HepG2 (cell line): ENCODE data around the gene HCRT. TPM values are rescaled to one million over a fixed set of nuclear protein-coding genes. Genes with fewer than 3 reads are reported as not detected.

ENCODE experiments used
- ASH2L ChIP-seq: fragments of 300-600, 200-600 bp; sonication (generic); IDR thresholded peaks from 2 replicates; pipeline ENCODE4 v1.7.0; 2017; ENCODE audit warnings: low read depth, mild to moderate bottlenecking, moderate library complexity, mixed read lengths, low read length; ENCODE audit not compliant: insufficient read length
- E2F1 ChIP-seq: sonication (generic); formaldehyde crosslinking; IDR thresholded peaks from 2 replicates; pipeline ENCODE4 v1.5.0; 2020; ENCODE audit warnings: missing genetic modification reagents
- FOSL2 ChIP-seq: sonication (generic); formaldehyde crosslinking; IDR thresholded peaks from 2 replicates; pipeline ENCODE4 v1.4.0; 2020; ENCODE audit warnings: missing genetic modification reagents
- FOXK2 ChIP-seq: fragments of 450-650 bp; IDR thresholded peaks from 2 replicates; pipeline ENCODE4 v1.6.1; 2016
- FOXO1 ChIP-seq: sonication (generic); formaldehyde crosslinking; IDR thresholded peaks from 2 replicates; pipeline ENCODE4 v1.4.0; 2020; ENCODE audit warnings: missing genetic modification reagents
- ZBTB33 ChIP-seq: sonication (generic); formaldehyde crosslinking; IDR thresholded peaks from 2 replicates; pipeline ENCODE4 v1.4.0; 2020; ENCODE audit warnings: missing genetic modification reagents
- ZBTB43 ChIP-seq: sonication (generic); formaldehyde crosslinking; conservative IDR thresholded peaks from 2 replicates; pipeline ENCODE4 v1.4.0; 2020; ENCODE audit warnings: missing genetic modification reagents
- ZNF431 ChIP-seq: sonication (generic); formaldehyde crosslinking; IDR thresholded peaks from 2 replicates; pipeline ENCODE4 v1.9.0; 2022; ENCODE audit warnings: missing genetic modification reagents, low read depth, mild to moderate bottlenecking, borderline replicate concordance
- polyA plus RNA-seq, 8 experiments: library from polyadenylated mRNA; depleted of rRNA in 3 of 8; stranded (reverse) in 7 of 8; unstranded in 1 of 8; fragments of >200 nt; fragmentation: Illumina TruSeq in 4 of 8; extraction: Trizol in 4 of 8; gene quantifications; 2 replicates each; pipeline versions ENCODE4 v1.2.1 to v1.2.3, GENCODE V29; 2011 to 2016; ENCODE audit warnings: low read depth in 4 of 8, missing spikeins in 1 of 8, mixed read lengths in 1 of 8; ENCODE audit not compliant: insufficient read depth in 1 of 8
- total RNA-seq, 5 experiments: library from RNA; depleted of rRNA; stranded (reverse); fragments of >200 nt; fragmentation: Illumina TruSeq; extraction: Trizol; gene quantifications; 2 replicates each; pipeline ENCODE4 v1.2.3, GENCODE V29; 2016; ENCODE audit warnings: low read depth in 1 of 5
- TF ChIP-seq, protein P1 (sequence below), 2 experiments: sonication (generic) in 1 of 2; formaldehyde crosslinking in 1 of 2; IDR thresholded peaks; 2 replicates each; pipeline versions ENCODE4 v1.5.1 to v1.6.1; 2011 to 2020; ENCODE audit warnings: borderline replicate concordance in 1 of 2, low read depth in 1 of 2, low read length in 1 of 2, mild to moderate bottlenecking in 1 of 2, missing genetic modification reagents in 1 of 2, moderate library complexity in 1 of 2
- TF ChIP-seq, protein P2 (sequence below): sonication (generic); formaldehyde crosslinking; IDR thresholded peaks from 2 replicates; pipeline ENCODE4 v1.9.0; 2021; ENCODE audit warnings: missing genetic modification reagents, borderline replicate concordance
- TF ChIP-seq, protein P3 (sequence below): sonication (generic); formaldehyde crosslinking; IDR thresholded peaks from 2 replicates; pipeline ENCODE4 v1.5.0; 2020; ENCODE audit warnings: mild to moderate bottlenecking, missing genetic modification reagents, moderate library complexity
- TF ChIP-seq, protein P4 (sequence below): sonication (generic); formaldehyde crosslinking; IDR thresholded peaks from 2 replicates; pipeline ENCODE4 v1.4.0; 2020; ENCODE audit warnings: mild to moderate bottlenecking, missing genetic modification reagents

The HCRT gene
- total and polyA plus RNA-seq, 2 of the 13 experiments (the other 11 are each of a cell fraction or from before 2014, with no cell fraction given), result not detected

- TF ChIP-seq, protein P1, sequence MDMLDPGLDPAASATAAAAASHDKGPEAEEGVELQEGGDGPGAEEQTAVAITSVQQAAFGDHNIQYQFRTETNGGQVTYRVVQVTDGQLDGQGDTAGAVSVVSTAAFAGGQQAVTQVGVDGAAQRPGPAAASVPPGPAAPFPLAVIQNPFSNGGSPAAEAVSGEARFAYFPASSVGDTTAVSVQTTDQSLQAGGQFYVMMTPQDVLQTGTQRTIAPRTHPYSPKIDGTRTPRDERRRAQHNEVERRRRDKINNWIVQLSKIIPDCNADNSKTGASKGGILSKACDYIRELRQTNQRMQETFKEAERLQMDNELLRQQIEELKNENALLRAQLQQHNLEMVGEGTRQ (IDR thresholded peaks at IDR 0.05; ENCODE audit: low read depth, low read length), result peak; percentile 24; the same call in 1 of the 2 replicates
- TF ChIP-seq, protein P1 (CRISPR knock-in tag; IDR thresholded peaks at IDR 0.05; ENCODE audit: borderline replicate concordance), result peak; percentile 31; the same call in 1 of the 2 replicates
- no peak for TF ChIP-seq FOXO1 (CRISPR knock-in tag)
- TF ChIP-seq E2F1 (CRISPR knock-in tag), result peak; percentile 53; the same call in 1 of the 2 replicates
- TF ChIP-seq ASH2L, result no peak
- 0 out of 2 replicates have a peak, but pooled peaks have one; percentile 30 for TF ChIP-seq ZBTB33
- TF ChIP-seq ZBTB43 (CRISPR knock-in tag), result no peak
- TF ChIP-seq, protein P2, sequence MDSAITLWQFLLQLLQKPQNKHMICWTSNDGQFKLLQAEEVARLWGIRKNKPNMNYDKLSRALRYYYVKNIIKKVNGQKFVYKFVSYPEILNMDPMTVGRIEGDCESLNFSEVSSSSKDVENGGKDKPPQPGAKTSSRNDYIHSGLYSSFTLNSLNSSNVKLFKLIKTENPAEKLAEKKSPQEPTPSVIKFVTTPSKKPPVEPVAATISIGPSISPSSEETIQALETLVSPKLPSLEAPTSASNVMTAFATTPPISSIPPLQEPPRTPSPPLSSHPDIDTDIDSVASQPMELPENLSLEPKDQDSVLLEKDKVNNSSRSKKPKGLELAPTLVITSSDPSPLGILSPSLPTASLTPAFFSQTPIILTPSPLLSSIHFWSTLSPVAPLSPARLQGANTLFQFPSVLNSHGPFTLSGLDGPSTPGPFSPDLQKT, result no peak
- peak; percentile 12; the same call in 1 of the 2 replicates for TF ChIP-seq FOSL2
- TF ChIP-seq, protein P3, sequence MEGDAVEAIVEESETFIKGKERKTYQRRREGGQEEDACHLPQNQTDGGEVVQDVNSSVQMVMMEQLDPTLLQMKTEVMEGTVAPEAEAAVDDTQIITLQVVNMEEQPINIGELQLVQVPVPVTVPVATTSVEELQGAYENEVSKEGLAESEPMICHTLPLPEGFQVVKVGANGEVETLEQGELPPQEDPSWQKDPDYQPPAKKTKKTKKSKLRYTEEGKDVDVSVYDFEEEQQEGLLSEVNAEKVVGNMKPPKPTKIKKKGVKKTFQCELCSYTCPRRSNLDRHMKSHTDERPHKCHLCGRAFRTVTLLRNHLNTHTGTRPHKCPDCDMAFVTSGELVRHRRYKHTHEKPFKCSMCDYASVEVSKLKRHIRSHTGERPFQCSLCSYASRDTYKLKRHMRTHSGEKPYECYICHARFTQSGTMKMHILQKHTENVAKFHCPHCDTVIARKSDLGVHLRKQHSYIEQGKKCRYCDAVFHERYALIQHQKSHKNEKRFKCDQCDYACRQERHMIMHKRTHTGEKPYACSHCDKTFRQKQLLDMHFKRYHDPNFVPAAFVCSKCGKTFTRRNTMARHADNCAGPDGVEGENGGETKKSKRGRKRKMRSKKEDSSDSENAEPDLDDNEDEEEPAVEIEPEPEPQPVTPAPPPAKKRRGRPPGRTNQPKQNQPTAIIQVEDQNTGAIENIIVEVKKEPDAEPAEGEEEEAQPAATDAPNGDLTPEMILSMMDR (CRISPR knock-in tag), result peak; percentile 63
- TF ChIP-seq FOXK2, result no peak
- TF ChIP-seq ZNF431 (CRISPR knock-in tag), result no peak
- TF ChIP-seq, protein P4, sequence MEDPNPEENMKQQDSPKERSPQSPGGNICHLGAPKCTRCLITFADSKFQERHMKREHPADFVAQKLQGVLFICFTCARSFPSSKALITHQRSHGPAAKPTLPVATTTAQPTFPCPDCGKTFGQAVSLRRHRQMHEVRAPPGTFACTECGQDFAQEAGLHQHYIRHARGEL (CRISPR knock-in tag), result no peak
These were observed 4.1 kb downstream of the HCRT start, which contains the start of gene KCNH4 (continued) for GRCh38 chr17:42180922-42181850.
